GM23338 (cell line): ENCODE measurements around the gene NCOR2. TPM values are rescaled to one million over a fixed set of nuclear protein-coding genes. Genes with fewer than 3 reads are reported as not detected.

Experiments used
- ATAC-seq: fragments of 200-7000 bp; cut with Tn5 transposase; 3 replicates; pipeline ENCODE4 v1.9.1; 2020
- DNase-seq: peaks from one replicate; pipeline ENCODE4 v3.0.0-alpha.2; 2015; ENCODE audit warnings: low spot score
- H2AFZ ChIP-seq: fragments of 200-600 bp; sonication (generic); 2 replicates; pipeline ENCODE4 v1.8.0; 2016; ENCODE audit warnings: antibody characterized with exemption, mild to moderate bottlenecking, moderate library complexity
- H3F3A ChIP-seq: fragments of 200-600 bp; sonication (generic); replicated peaks from 2 replicates; pipeline ENCODE4 v1.8.0; 2017; ENCODE audit warnings: antibody characterized with exemption, mixed run types, low read depth
- H3K27ac ChIP-seq: fragments of 200-600 bp; sonication (generic); 2 replicates; pipeline ENCODE4 v1.6.1; 2016; ENCODE audit warnings: low read depth
- H3K27me3 ChIP-seq: fragments of 200-600 bp; sonication (generic); 2 replicates; pipeline ENCODE4 v1.8.0; 2016; ENCODE audit warnings: mild to moderate bottlenecking, mixed run types, moderate library complexity; ENCODE audit not compliant: insufficient read depth
- H3K36me3 ChIP-seq: fragments of 200-600 bp; sonication (generic); 2 replicates; pipeline ENCODE4 v1.8.0; 2016; ENCODE audit warnings: mild to moderate bottlenecking; ENCODE audit not compliant: insufficient read depth
- H3K4me1 ChIP-seq: fragments of 200-600 bp; sonication (generic); 2 replicates; pipeline ENCODE4 v1.8.0; 2016; ENCODE audit warnings: mild to moderate bottlenecking, moderate library complexity; ENCODE audit not compliant: insufficient read depth
- H3K4me2 ChIP-seq: fragments of 200-600 bp; sonication (generic); 2 replicates; pipeline ENCODE4 v1.7.1; 2017; ENCODE audit warnings: mixed run types
- H3K4me3 ChIP-seq: fragments of 200-600 bp; sonication (generic); 2 replicates; pipeline ENCODE4 v1.6.1; 2016; ENCODE audit warnings: mixed run types
- H3K79me2 ChIP-seq: fragments of 200-600 bp; sonication (generic); replicated peaks from 2 replicates; pipeline ENCODE4 v1.8.0; 2017; ENCODE audit warnings: mild to moderate bottlenecking; ENCODE audit not compliant: insufficient read depth
- H3K9me2 ChIP-seq: fragments of 200-600 bp; sonication (generic); 2 replicates; pipeline ENCODE4 v1.8.0; 2017; ENCODE audit not compliant: insufficient read depth
- H4K20me1 ChIP-seq: fragments of 200-600 bp; sonication (generic); replicated peaks from 2 replicates; pipeline ENCODE4 v1.8.0; 2017; ENCODE audit warnings: mild to moderate bottlenecking; ENCODE audit not compliant: insufficient read depth
- H3K27ac Mint-ChIP-seq: 2 replicates; pipeline ENCODE4 v1.8.0; 2020; ENCODE audit warnings: inconsistent platforms, mild to moderate bottlenecking, moderate library complexity, mixed read lengths
- H3K27me3 Mint-ChIP-seq: 3 replicates; pipeline ENCODE4 v1.8.0; 2022; ENCODE audit warnings: low read depth, mild to moderate bottlenecking, moderate library complexity, mixed read lengths, inconsistent platforms; ENCODE audit not compliant: insufficient read depth, poor library complexity
- H3K36me3 Mint-ChIP-seq: 3 replicates; pipeline ENCODE4 v1.8.0; 2021; ENCODE audit warnings: low read depth, mild to moderate bottlenecking, inconsistent platforms, moderate library complexity, mixed read lengths
- H3K4me1 Mint-ChIP-seq: 3 replicates; pipeline ENCODE4 v1.8.0; 2020; ENCODE audit warnings: mild to moderate bottlenecking, inconsistent platforms, mixed read lengths
- H3K4me3 Mint-ChIP-seq: 3 replicates; pipeline ENCODE4 v1.8.0; 2021; ENCODE audit warnings: moderate library complexity, mild to moderate bottlenecking, inconsistent platforms, mixed read lengths
- H3K9me3 Mint-ChIP-seq: 3 replicates; pipeline ENCODE4 v1.8.0; 2020; ENCODE audit warnings: moderate library complexity, mild to moderate bottlenecking, inconsistent platforms, mixed read lengths
- CREB1 ChIP-seq: fragments of 250-450 bp; sonication (Bioruptor Pico); IDR thresholded peaks from 2 replicates; pipeline ENCODE4 v1.5.0; 2020; ENCODE audit warnings: low read depth, mild to moderate bottlenecking, moderate library complexity
- CTCF ChIP-seq, 2 experiments: fragments of 200-600 bp in 1 of 2; sonication (generic) in 1 of 2; conservative IDR thresholded peaks; 2 replicates each; pipeline versions ENCODE4 v1.5.1 to v1.6.1; 2016 to 2017; ENCODE audit warnings: antibody characterized with exemption in 2 of 2, low read depth in 2 of 2, mild to moderate bottlenecking in 2 of 2, moderate library complexity in 1 of 2
- ETS1 ChIP-seq: IDR thresholded peaks from 2 replicates; pipeline ENCODE4 v1.6.1; 2016; ENCODE audit warnings: antibody characterized with exemption
- EZH2 ChIP-seq: fragments of 200-600 bp; sonication (generic); IDR thresholded peaks from one replicate; pipeline ENCODE4 v1.8.0; 2017; ENCODE audit warnings: antibody characterized with exemption, mild to moderate bottlenecking, low read depth; ENCODE audit not compliant: unreplicated experiment
- EZH2phosphoT487 ChIP-seq: fragments of 200-600 bp; sonication (generic); IDR thresholded peaks from one replicate; pipeline ENCODE4 v1.8.1; 2018; ENCODE audit warnings: antibody characterized with exemption; ENCODE audit not compliant: unreplicated experiment
- JUNB ChIP-seq: IDR thresholded peaks from one replicate; pipeline ENCODE4 v1.6.1; 2016; ENCODE audit warnings: antibody characterized with exemption; ENCODE audit not compliant: unreplicated experiment
- NANOG ChIP-seq: IDR thresholded peaks from 2 replicates; pipeline ENCODE4 v1.6.1; 2016; ENCODE audit warnings: antibody characterized with exemption, borderline replicate concordance
- POLR2AphosphoS5 ChIP-seq: IDR thresholded peaks from 2 replicates; pipeline ENCODE4 v1.6.1; 2016; ENCODE audit warnings: antibody characterized with exemption, low read depth
- REST ChIP-seq: IDR thresholded peaks from one replicate; pipeline ENCODE4 v1.6.1; 2018; ENCODE audit warnings: antibody characterized with exemption; ENCODE audit not compliant: unreplicated experiment
- STAT1 ChIP-seq: IDR thresholded peaks from one replicate; pipeline ENCODE4 v1.6.1; 2016; ENCODE audit warnings: antibody characterized with exemption; ENCODE audit not compliant: unreplicated experiment
- ZNF114 ChIP-seq: fragments of 250-450 bp; sonication (Bioruptor Pico); IDR thresholded peaks from 2 replicates; pipeline ENCODE4 v1.5.0; 2020; ENCODE audit warnings: mild to moderate bottlenecking, moderate library complexity
- ZNF331 ChIP-seq: fragments of 250-450 bp; sonication (Bioruptor Pico); IDR thresholded peaks from 2 replicates; pipeline ENCODE4 v1.5.0; 2020; ENCODE audit warnings: low read depth, mild to moderate bottlenecking, moderate library complexity
- ZNF462 ChIP-seq: fragments of 250-450 bp; sonication (Bioruptor Pico); IDR thresholded peaks from 2 replicates; pipeline ENCODE4 v1.5.0; 2020; ENCODE audit warnings: mild to moderate bottlenecking, moderate library complexity
- polyA plus RNA-seq: library from polyadenylated mRNA; unstranded; fragments of >200 nt; fragmentation: Nextera tagmentation; extraction: Ambion mirVana; gene quantifications from 2 replicates; pipeline ENCODE4 v1.2.1, GENCODE V29; 2016
- total RNA-seq: library from RNA; depleted of rRNA; stranded (reverse); fragments of >200 nt; shearing (Covaris generic); gene quantifications from 2 replicates; pipeline ENCODE4 v1.2.3, GENCODE V29; 2014

NCOR2 gene
- total and polyA plus RNA-seq, 2 experiments from 2014 or later = 69.6 to 190 TPM

GRCh38 chr12:124519746-124520145, 47.7 kb downstream of the NCOR2 start:
- TF ChIP-seq ZNF331 (no peak), CREB1 (CRISPR knock-in tag) (no peak), ETS1 (no peak), POLR2AphosphoS5 (no peak), CTCF (conservative IDR thresholded peaks at IDR 0.05; ENCODE audit: low read depth in 2 of 2) (no peak), JUNB (no peak), STAT1 (no peak), ZNF114 (CRISPR knock-in tag) (no peak), EZH2phosphoT487 (no peak), NANOG (no peak), ZNF462 (CRISPR knock-in tag) (no peak), REST (no peak), EZH2 (no peak)

More at GRCh38 chr12:124519746-124520145, 47.7 kb downstream of the NCOR2 start:
- peaks cover 12% of the 10 kb centered on the region; the same call in 2 of the 3 replicates for H3K36me3 Mint-ChIP-seq
- no peaks in the 10 kb centered on the region for H3K9me2 ChIP-seq
- H3K4me1 ChIP-seq = peaks cover 7% of the 10 kb centered on the region; the same call in 1 of the 2 replicates
- DNase-seq = no peak
- H3K79me2 ChIP-seq = peaks cover 99% of the 10 kb centered on the region
- peaks cover 47% of the 10 kb centered on the region for H4K20me1 ChIP-seq
- no peaks in the 10 kb centered on the region for H3K27me3 ChIP-seq
- no peak overlapping the region for H3K4me2 ChIP-seq
- H3K36me3 ChIP-seq = no peaks in the 10 kb centered on the region
- H3K4me1 Mint-ChIP-seq = peaks cover 40% of the 10 kb centered on the region
- peaks cover 20% of the 10 kb centered on the region for H3K27me3 Mint-ChIP-seq
- H3K27ac ChIP-seq = no peak overlapping the region
- H3K4me3 ChIP-seq = no peak overlapping the region
- no peak overlapping the region for H3K27ac Mint-ChIP-seq
- H3F3A ChIP-seq = no peaks in the 10 kb centered on the region
- no peaks in the 10 kb centered on the region for H3K9me3 Mint-ChIP-seq
- no peak for ATAC-seq
- H3K4me3 Mint-ChIP-seq = no peak overlapping the region
- no peak overlapping the region for H2AFZ ChIP-seq
